ENCODE measurements around the gene SLCO3A1.

SLCO3A1 gene

GRCh38 chr15:91916051-91916450, 62.5 kb downstream of the SLCO3A1 start:
- no peak for FAIRE-seq

GRCh38 chr15:91917686-91918360, 64.3 kb downstream of the SLCO3A1 start:
- no peak for FAIRE-seq

GRCh38 chr15:91919014-91919534, 65.6 kb downstream of the SLCO3A1 start:
- FAIRE-seq = no peak

- no peak for FAIRE-seq
These were observed 67.8 kb downstream of the SLCO3A1 start for GRCh38 chr15:91921188-91921842.

GRCh38 chr15:91921843-91922198, 68.3 kb downstream of the SLCO3A1 start:
- FAIRE-seq = no peak

- no peak for FAIRE-seq
These were observed 69.4 kb downstream of the SLCO3A1 start for GRCh38 chr15:91922646-91923547.

GRCh38 chr15:91924183-91924582, 70.7 kb downstream of the SLCO3A1 start:
- no peak for FAIRE-seq

GRCh38 chr15:91924837-91925495, 71.5 kb downstream of the SLCO3A1 start:
- FAIRE-seq = no peak

- no peak for FAIRE-seq
These were observed 72.3 kb downstream of the SLCO3A1 start for GRCh38 chr15:91925794-91926193.

GRCh38 chr15:91926908-91927270, 73.4 kb downstream of the SLCO3A1 start:
- no peak for FAIRE-seq

- FAIRE-seq = no peak
These were observed 74.1 kb downstream of the SLCO3A1 start for GRCh38 chr15:91927585-91927984.

GRCh38 chr15:91928675-91929074, 75.2 kb downstream of the SLCO3A1 start:
- FAIRE-seq = no peak

- no peak for FAIRE-seq
These were observed 76.0 kb downstream of the SLCO3A1 start for GRCh38 chr15:91929509-91929908.

- no peak for FAIRE-seq
These were observed 76.6 kb downstream of the SLCO3A1 start for GRCh38 chr15:91930092-91930491.

- no peak for FAIRE-seq
These were observed 82.8 kb downstream of the SLCO3A1 start for GRCh38 chr15:91936182-91936775.

- no peak for FAIRE-seq
These were observed 83.4 kb downstream of the SLCO3A1 start for GRCh38 chr15:91936927-91937326.

- no peak for FAIRE-seq
These were observed 84.6 kb downstream of the SLCO3A1 start for GRCh38 chr15:91938136-91938535.

GRCh38 chr15:91939403-91939831, 85.9 kb downstream of the SLCO3A1 start:
- no peak for FAIRE-seq

GRCh38 chr15:91940496-91941381, 87.2 kb downstream of the SLCO3A1 start:
- no peak for FAIRE-seq

- FAIRE-seq = no peak
These were observed 88.6 kb downstream of the SLCO3A1 start for GRCh38 chr15:91941871-91942658.
